GM21723 (cell line): ENCODE results near the gene NCOR1.
"Not testable (repeated sequence)": the region's sequence is repeated elsewhere in the genome, so short reads cannot be mapped to it uniquely, and the experiment has no call there.

ENCODE experiments used
- ATAC-seq: cut with Tn5 transposase; IDR thresholded peaks from one replicate; pipeline ENCODE4 v1.9.1; 2021; ENCODE audit warnings: mild to moderate bottlenecking, moderate library complexity; ENCODE audit not compliant: unreplicated experiment

The NCOR1 gene

DNA sequence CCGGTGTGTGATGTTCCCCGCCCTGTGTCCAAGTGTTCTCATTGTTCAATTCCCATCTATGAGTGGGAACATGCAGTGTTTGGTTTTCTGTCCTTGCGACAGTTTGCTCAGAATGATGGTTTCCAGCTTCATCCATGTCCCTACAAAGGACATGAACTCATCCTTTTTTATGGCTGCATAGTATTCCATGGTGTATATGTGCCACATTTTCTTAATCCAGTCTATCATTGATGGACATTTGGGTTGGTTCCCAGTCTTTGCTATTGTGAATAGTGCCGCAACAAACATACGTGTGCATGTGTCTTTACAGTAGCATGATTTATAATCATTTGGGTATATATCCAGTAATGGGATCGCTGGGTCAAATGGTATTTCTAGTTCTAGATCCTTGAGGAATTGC lies 63.0 kb downstream of the NCOR1 start:
- not testable (repeated sequence) for ATAC-seq

DNA sequence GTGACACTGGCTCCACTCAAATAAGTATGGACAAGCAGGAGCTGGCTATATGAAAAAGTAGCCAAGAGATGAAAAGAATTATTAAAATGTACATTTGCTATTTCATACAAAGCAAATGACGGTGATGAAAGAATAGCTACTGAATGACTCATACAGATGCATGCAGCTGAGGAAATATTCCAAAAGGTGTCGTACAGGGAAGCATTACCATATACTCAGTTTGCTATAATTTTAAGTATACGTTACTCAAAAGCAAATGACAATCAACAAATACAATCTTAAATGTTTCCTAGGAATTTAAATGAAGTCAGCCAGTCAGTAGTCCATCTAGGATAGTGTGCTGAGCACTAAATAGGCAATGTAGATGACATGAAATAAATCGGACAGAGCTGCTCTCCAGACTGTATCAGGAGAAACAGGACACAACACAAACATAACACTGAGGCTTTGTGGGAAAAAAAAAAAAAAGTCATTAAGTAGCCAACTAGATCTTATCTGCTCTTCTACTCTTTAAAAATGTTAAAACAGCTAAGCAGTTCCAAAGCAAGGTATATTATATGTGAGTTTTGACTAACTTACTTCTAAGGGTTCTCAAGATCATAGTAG lies 65.0 kb downstream of the NCOR1 start:
- no peak for ATAC-seq

DNA sequence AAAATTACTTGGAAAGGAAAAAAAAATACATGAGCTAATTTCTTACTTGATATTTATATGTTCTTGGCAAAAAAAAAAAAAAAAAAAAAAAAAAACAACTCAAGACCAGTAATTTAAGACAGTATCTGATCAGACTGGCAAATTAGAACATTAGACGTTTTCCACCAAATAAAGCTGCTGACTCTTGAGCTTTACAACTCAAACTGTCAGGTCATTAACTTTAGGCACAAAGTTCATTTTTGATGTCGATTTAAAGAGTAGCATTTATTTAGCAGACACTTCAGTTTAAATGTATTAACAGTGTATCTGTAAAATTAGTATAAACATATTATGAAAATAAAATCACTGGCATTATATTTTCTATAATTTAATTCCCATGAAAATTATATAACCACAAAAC lies 66.7 kb downstream of the NCOR1 start:
- ATAC-seq = no peak

DNA sequence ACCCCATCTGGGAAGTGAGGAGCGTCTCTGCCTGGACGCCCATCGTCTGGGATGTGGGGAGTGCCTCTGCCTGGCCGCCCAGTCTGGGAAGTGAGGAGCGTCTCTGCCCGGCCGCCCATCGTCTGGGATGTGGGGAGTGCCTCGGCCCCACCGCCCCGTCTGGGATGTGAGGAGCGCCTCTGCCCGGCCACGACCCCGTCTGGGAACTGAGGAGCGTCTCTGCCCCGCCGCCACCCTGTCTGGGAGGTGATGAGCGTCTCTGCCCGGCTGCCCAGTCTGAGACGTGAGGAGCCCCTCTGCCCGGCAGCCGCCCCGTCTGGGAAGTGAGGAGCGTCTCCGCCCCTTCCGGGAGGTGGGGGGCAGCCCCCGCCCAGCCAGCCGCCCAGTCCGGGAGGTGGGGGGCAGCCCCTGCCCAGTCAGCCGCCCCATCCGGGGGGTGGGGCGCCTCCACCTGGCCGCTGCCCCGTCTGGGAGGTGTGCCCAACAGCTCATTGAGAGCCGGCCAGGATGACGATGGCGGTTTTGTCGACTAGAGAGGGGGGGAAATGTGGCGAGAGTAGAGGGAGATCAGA lies 69.9 kb downstream of the NCOR1 start:
- not testable (repeated sequence) for ATAC-seq

DNA sequence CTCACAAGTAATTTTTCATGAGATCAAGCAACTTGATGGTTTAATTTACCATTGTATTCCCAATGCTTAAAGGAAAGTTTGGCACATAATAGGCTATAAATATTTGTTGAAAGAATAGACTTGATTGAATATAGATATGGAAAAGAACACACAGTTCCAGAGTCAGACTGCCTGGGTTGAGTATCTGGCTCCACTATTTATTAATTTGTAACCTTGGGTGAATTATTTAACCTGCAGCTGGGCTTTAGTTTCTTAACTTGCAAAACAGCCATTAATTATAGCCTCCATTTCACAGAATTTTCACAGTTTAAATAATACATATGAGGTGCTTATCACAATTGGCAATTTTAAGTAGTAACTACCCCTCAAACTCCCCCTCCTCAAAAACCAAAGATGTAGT lies 73.6 kb downstream of the NCOR1 start:
- ATAC-seq = no peak

DNA sequence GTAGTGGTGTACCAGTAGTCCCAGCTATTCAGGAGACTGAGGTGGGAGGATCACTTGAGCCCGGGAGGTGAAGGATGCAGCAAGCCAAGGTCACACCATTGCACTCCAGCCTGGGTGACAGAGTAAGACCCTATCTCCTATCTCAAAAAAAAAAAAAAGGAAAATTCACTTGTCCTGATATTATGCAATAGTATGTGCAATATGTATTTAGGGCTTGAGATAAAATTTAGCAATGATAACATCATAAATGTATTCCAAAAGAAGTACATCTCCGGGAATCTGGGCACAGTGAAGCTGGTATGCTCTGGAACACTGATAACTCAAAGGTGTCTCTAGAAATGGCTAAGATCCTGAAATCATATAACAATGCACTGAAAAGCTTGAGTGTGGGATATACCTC lies 74.5 kb downstream of the NCOR1 start:
- ATAC-seq = no peak

DNA sequence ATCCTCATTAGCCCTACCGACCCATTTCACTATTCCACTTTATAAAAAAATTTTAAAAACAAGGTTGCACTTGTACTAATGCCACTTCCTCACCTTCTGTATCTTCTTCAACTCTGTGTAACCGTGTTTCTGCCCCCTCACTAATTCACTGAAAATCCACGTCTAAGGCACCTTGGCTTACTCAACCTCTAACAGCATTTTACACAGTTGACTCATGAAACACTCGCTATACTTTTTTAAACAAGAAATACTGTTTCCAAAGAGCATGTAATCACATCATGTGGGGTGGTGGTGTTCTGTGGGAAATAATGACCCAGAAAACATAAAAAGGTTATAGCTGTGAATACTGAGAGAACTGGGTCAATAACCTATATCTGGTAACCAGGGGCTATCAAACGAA lies 79.9 kb downstream of the NCOR1 start:
- no peak for ATAC-seq

DNA sequence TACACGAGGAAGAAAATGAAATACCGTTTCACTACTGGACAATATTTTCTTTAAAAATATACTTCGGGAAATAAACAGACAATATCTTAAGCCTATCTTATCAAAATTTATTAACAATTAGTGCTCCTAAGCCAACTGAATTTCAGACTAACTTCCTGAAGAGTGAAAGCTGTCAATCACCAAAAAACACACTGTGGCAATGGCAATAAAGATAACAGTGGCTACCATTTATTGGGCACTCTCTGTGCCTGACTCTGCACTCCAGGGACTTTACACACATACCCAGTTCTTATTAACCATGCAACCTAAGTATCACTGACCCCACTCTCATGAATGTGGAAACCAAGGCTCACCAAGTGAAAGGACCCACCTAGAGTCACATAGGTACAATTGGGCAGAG lies 83.7 kb downstream of the NCOR1 start:
- no peak for ATAC-seq

DNA sequence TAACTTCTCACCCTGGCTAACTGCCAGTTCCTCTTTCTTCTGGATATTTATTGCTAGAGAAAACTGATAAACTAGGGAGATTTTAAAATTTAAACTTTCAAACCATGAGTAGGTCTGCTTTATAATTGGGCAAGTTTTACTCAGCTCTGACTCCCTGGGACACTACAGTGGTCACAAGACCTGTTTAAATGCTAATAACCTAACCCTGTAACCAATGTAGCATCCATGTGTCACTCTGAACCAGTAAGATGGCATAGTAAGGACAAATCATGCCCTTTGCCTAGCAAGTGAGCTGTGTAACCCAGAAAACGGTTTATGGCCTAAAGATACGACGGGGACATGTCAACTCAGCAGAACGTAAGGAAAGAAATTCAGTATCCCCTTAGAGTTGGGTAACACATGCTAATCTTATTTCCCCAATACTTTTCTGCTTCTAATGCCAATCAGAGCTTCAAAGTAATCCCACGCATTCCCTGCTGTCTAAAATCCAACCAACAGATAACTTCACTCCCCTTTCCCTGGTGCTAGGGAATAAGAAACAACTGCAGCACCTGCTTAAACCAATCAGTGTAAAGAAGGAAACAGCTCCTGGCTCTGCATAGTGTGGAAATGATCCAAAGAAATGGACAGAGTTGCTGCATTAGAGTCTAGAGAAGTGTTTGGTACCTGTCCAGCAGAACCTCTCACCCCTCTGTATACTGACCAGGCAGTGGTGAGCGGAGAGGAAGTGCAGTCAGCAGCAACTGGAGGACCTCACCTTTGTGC lies 85.7 kb downstream of the NCOR1 start:
- no peak for ATAC-seq

DNA sequence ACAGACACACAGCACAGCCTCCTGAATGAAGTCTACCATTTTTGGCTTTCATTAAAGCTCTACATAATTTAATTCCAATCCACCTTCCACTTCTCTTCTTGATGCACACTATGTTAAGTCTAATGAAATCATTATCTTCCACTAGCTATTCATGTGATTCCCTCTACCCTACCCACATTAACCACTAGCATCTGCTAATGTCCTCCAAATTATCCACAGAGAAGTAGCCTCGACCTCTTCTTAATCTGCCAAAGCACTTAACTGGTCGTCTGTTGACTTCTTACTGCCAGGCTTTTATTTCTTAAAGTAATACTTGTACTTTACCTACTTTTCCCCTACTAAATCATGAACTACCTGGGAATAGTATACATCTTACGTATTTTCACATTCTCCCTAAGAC lies 91.8 kb downstream of the NCOR1 start:
- ATAC-seq = no peak

DNA sequence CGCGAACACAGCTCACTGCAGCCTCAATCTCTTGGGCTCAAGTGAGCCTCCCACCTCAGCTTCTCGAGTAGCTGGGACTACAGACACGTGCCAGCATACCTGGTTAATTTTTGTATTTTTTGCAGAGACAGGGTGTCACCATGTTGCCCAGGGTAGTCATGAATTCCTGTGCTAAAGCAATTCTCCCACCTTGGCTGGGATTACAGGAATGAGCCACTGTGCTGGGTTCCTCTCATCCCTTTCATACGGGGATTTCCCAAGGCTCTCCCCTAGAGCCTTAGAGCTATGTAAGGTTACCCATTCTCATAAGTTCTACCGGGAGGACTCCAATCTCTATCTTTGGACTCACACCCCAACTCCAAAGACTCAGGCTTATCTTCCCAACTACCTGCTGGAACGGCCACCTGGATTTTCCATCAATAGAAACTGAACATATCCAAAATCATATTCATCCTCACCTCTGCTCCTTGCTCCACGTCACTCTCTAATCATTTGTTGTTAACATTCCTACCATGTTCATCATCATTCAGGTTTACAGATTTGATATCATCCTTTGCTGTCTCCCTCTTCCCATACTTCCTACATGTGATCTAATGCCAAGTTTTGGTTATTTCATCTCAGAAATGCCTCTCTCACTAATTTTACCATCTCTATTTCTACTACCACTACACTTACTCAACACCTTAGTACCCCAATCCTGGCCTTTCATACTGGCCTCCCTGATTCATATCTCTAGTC lies 92.5 kb downstream of the NCOR1 start:
- ATAC-seq = no peak

DNA sequence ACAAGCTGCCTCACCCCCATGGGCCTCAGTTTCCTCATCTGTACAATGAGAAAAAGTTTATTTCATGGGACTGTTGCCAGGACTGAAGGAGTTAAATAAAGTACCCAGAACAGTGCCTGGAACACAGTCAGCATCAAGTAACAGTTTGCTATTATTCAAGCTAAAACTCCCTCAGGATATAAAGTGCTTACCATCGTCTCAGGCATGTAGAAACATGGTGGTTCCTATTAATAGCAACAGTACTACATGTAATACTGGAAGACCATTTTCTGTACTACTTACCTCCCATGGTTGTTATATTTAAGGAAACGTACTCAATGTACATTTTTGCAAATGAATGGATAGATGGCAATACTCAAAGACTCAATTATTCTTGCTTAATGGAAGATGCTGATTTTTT lies 93.4 kb downstream of the NCOR1 start:
- no peak for ATAC-seq

DNA sequence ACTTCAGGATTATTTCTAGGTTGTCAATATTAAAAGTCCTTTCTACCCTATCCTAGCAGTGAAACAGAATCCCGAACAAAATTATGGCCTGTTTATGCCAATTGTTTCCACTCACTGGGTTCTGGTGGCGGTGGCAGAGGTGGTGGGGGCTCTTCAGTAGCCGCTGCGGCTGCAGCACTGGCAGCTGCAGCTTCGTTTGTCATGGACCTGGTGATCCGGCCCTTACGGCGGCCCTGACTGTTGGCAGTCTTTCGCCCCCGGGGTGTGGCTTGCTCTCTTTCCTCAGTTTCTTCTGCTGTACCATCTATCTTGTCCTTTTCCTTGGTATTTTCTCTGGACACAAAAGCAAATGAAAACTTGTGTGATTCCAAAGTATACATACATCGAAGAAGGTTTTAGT lies 94.4 kb downstream of the NCOR1 start:
- no peak for ATAC-seq

DNA sequence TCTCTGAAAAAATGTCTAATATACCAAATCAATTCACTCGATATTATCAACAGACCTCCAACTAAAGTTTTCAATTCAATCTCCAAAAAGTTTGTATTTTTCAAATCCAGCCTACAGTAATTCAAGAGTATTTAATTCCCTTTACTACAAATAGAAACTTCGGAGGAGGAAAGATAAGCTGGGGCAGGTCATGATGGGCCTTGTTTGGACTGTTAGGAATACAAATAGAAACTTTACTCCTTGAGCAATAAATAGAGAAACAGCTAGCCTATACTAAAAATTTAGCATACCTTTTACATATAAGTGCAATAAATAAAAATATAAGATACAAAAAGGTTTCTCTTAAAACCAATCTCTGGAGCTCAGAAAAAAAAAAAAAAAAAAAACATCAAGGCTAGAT lies 98.2 kb downstream of the NCOR1 start:
- no peak for ATAC-seq

DNA sequence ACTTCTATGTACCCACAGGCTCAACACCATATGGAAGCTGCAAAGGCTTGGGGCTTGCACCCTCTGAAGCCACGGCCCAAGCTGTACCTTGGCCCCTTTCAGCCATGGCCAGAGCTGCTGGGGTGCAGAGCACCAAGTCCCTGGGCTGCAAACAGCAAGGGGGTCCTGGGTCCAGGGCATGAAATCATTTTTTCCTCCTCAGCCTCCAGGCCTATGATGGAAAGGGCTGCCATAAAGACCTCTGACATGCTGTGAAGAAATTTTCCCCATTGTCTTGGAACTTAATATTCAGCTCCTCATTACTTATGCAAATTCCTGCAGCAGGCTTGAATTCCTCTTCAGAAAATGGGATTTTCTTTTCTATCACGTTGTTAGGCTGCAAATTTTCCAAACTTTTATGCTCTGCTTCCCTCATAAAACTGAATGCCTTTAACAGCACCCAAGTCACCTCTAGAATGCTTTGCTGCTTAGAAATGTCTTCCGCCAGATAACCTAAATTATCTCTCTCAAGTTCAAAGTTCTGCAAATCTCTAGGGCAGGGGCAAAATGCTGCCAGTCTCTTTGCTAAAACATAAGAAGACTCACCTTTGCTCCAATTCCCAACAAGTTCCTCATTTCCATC lies 100.1 kb downstream of the NCOR1 start:
- not testable (repeated sequence) for ATAC-seq

DNA sequence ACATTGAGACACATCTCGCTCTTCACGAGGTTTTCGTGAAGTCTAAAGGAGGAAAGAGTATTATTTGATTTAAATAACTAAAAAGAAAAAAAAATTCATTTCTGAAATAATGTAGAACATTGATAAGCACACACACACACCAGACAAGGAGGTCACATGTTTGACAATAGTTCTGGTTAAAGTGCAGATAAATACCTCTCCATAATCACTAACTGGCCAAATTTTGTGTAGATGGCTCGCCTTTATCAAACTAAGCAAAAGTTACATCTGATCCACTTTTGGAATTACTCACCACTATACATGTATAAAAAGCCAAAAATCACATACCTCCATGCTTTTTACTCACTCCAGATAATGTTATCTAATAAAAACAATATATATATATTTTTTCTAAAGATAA lies 106.5 kb downstream of the NCOR1 start:
- no peak for ATAC-seq

DNA sequence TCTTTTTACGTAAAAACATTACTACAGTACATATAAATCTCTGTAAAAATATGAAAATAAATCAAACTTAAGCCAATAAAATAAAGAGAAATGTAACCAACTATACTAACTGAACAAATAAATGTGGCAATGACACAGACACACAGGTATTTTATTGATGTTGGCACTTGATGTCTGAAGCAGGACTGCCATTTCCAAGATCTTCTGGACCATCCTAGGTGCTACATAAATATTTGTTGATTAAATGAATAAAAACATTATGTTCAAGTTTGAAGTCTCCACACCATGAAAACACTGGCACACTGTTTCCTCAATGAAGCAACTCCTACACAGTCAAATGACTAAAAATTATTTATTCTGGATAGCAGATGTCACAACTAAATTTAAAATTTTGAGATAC lies 106.9 kb downstream of the NCOR1 start:
- no peak for ATAC-seq

DNA sequence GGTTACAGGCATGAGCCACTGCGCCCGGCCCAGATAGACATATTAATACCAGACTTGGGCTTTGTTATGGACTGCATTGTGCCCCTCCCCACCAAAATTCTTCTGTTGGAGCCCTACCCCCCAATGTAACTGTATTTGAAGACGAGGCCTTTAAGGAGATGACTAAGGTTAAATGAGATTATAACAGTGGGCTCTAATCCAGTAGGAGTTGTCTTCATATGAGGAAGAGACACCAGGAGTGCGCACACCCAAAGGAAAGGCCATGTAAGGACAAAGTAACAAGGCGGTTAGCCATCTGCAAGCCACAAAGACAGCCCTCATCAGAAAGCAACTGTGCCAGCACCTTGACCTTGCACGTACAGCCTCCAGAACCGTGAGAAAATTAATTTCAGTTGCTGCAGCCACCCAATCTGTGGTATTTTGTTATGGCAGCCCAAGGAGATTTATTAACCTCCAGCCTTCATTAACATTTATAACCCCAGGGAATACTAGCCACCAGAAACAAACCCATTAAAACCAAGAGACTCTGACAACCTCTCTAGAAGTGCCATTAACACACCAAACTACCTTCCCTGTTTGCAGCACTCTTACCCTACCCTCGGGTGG lies 108.1 kb downstream of the NCOR1 start:
- no peak for ATAC-seq

DNA sequence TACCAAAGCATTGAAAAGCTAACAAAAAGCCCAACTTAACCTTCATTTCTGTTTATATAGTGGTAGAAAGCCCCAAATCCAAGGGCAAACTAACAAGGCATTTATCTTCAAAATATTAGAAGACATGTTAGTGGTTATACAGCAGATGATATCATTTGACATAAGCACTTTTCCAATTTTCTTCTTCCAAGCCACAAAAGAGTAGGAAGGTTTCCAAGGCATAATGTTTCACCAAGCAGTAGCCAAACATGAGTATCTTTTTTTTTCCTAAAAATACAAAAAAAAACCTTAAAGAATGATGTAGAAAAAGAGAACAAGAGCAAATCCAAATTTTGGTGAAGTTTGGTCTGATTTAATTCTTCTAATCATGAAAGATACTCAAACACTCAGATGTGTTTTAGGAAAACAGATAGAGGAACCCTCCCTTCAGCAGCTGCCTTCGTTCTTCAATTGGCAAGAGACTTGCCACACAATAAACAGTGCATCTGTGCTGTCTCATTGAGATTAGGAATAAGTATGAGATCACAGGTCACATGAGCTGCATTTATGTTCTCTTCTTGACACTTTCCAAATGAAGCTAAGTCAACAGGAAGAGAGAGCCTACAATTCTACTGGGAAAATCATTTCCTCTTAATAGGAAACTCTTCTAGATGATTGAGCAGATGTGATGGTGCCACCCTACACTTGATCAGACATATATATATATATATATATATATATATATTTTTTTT lies 109.0 kb downstream of the NCOR1 start:
- ATAC-seq = no peak

DNA sequence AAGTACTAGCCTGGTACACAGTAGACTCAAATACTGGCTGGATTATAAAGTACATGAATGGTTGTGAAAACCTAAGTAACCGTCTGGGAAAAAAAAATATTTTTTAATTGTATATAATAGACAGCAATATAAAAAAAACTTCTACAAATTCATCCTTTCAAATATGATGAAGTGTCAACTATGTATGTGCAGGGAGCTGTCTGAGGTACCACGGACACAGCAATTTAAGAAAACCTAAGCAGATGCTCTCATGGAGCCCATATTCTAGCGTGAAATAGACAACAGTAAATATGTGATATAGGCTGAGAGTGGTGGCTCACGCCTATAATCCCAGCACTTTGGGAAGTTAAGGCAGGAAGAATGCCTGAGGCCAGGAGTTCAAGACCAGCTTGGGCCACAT lies 111.1 kb downstream of the NCOR1 start:
- ATAC-seq = no peak
